ENCODE measurements around the gene PLEKHH1.

Gene PLEKHH1

GRCh38 chr14:67559639-67560038 is 26.5 kb downstream of the PLEKHH1 start:
- Histone ChIP-seq H3K4me3 (IDR thresholded peaks at IDR 0.05; ENCODE audit: insufficient read depth, low read depth, low read length) (no peak overlapping the region), H3K4me1 (ENCODE audit: low read depth, poor library complexity, severe bottlenecking) (no peaks in the 10 kb centered on the region), H3K27me3 (ENCODE audit: insufficient read depth, low read depth) (no peaks in the 10 kb centered on the region), H3K36me3 (ENCODE audit: insufficient read depth) (no peaks in the 10 kb centered on the region), H2AFZ (ENCODE audit: low read depth) (no peak overlapping the region), H3K27ac (no peak overlapping the region), H3K9ac (no peak overlapping the region), H4K20me1 (ENCODE audit: insufficient read depth) (no peaks in the 10 kb centered on the region), H3K79me2 (ENCODE audit: insufficient read depth, low read depth) (no peaks in the 10 kb centered on the region), H3K4me2 (no peak overlapping the region)
- TF ChIP-seq CTCF (conservative IDR thresholded peaks at IDR 0.05; ENCODE audit: low read depth, low read length) = no peak

- H3K9ac ChIP-seq = no peak overlapping the region
- H3K27ac ChIP-seq = no peak overlapping the region
- no peaks in the 10 kb centered on the region for H3K27me3 ChIP-seq (ENCODE audit: insufficient read depth, low read depth)
- no peaks in the 10 kb centered on the region for H3K4me1 ChIP-seq (ENCODE audit: low read depth, poor library complexity, severe bottlenecking)
- TF ChIP-seq CTCF (conservative IDR thresholded peaks at IDR 0.05; ENCODE audit: low read depth, low read length) = no peak
- no peak overlapping the region for H2AFZ ChIP-seq (ENCODE audit: low read depth)
- no peak overlapping the region for H3K4me2 ChIP-seq
- H4K20me1 ChIP-seq (ENCODE audit: insufficient read depth) = no peaks in the 10 kb centered on the region
- H3K4me3 ChIP-seq (IDR thresholded peaks at IDR 0.05; ENCODE audit: insufficient read depth, low read depth, low read length) = no peak overlapping the region
- no peaks in the 10 kb centered on the region for H3K79me2 ChIP-seq (ENCODE audit: insufficient read depth, low read depth)
- no peaks in the 10 kb centered on the region for H3K36me3 ChIP-seq (ENCODE audit: insufficient read depth)
Measured at GRCh38 chr14:67562025-67562775, 29.1 kb downstream of the PLEKHH1 start.

GRCh38 chr14:67562776-67563150 is 29.7 kb downstream of the PLEKHH1 start:
- no peak overlapping the region for H3K4me3 ChIP-seq (IDR thresholded peaks at IDR 0.05; ENCODE audit: insufficient read depth, low read depth, low read length)
- H3K4me2 ChIP-seq = no peak overlapping the region
- H3K79me2 ChIP-seq (ENCODE audit: insufficient read depth, low read depth) = no peaks in the 10 kb centered on the region
- no peak overlapping the region for H3K9ac ChIP-seq
- no peaks in the 10 kb centered on the region for H3K4me1 ChIP-seq (ENCODE audit: low read depth, poor library complexity, severe bottlenecking)
- no peak overlapping the region for H2AFZ ChIP-seq (ENCODE audit: low read depth)
- no peak for TF ChIP-seq CTCF (conservative IDR thresholded peaks at IDR 0.05; ENCODE audit: low read depth, low read length)
- H3K27me3 ChIP-seq (ENCODE audit: insufficient read depth, low read depth) = no peaks in the 10 kb centered on the region
- H4K20me1 ChIP-seq (ENCODE audit: insufficient read depth) = no peaks in the 10 kb centered on the region
- H3K36me3 ChIP-seq (ENCODE audit: insufficient read depth) = no peaks in the 10 kb centered on the region
- H3K27ac ChIP-seq = no peak overlapping the region

GRCh38 chr14:67564236-67564635 is 31.1 kb downstream of the PLEKHH1 start:
- H3K79me2 ChIP-seq (ENCODE audit: insufficient read depth, low read depth) = no peaks in the 10 kb centered on the region
- no peak overlapping the region for H3K4me3 ChIP-seq (IDR thresholded peaks at IDR 0.05; ENCODE audit: insufficient read depth, low read depth, low read length)
- TF ChIP-seq CTCF (conservative IDR thresholded peaks at IDR 0.05; ENCODE audit: low read depth, low read length) = no peak

More at GRCh38 chr14:67564236-67564635, 31.1 kb downstream of the PLEKHH1 start:
- Histone ChIP-seq H2AFZ (ENCODE audit: low read depth) (no peak overlapping the region), H3K4me1 (ENCODE audit: low read depth, poor library complexity, severe bottlenecking) (no peaks in the 10 kb centered on the region), H3K9ac (no peak overlapping the region), H3K27me3 (ENCODE audit: insufficient read depth, low read depth) (no peaks in the 10 kb centered on the region), H3K36me3 (ENCODE audit: insufficient read depth) (no peaks in the 10 kb centered on the region), H4K20me1 (ENCODE audit: insufficient read depth) (no peaks in the 10 kb centered on the region), H3K27ac (no peak overlapping the region), H3K4me2 (no peak overlapping the region)

Measured in KMS-11 (cell line).